Esophagus squamous epithelium (tissue), 5 donors: ENCODE data around the gene PXDC1. TPM values are rescaled to one million over a fixed set of nuclear protein-coding genes. Genes with fewer than 3 reads are reported as not detected.
"Not testable (repeated sequence)": the region's sequence is repeated elsewhere in the genome, so short reads cannot be mapped to it uniquely, and the experiment has no call there.

Experiments used
- DNase-seq: peaks from one replicate; lab custom pipeline; 2025; lab: John Stamatoyannopoulos, UW
- H3K27ac ChIP-seq, 4 donors: fragments of 200-600 bp; sonication (generic); one replicate each; pipeline ENCODE4 v1.5.1; 2016 to 2019; ENCODE audit warnings: mild to moderate bottlenecking in 1 of 4
- H3K27me3 ChIP-seq, 4 donors: fragments of 200-600 bp; sonication (generic); 1 replicate in 3 of 4; 2 replicates in 1 of 4; pipeline versions ENCODE4 v1.5.1 to v1.6.0; 2017 to 2021; ENCODE audit warnings: antibody characterized with exemption in 1 of 4
- H3K36me3 ChIP-seq, 3 donors: fragments of 200-600 bp; sonication (generic); one replicate each; pipeline ENCODE4 v1.5.1; 2016 to 2019
- H3K4me1 ChIP-seq, 3 donors: fragments of 200-600 bp; sonication (generic); one replicate each; pipeline ENCODE4 v1.5.1; 2017 to 2019
- H3K4me3 ChIP-seq, 4 donors: fragments of 200-600 bp; sonication (generic); 1 replicate in 3 of 4; 2 replicates in 1 of 4; pipeline ENCODE4 v1.5.1; 2016 to 2019; ENCODE audit warnings: mild to moderate bottlenecking in 2 of 4, moderate library complexity in 1 of 4
- H3K9me3 ChIP-seq, 3 donors: fragments of 200-600 bp; sonication (generic); one replicate each; pipeline ENCODE4 v1.5.1; 2016 to 2019
- CTCF ChIP-seq, 6 experiments: fragments of 450-650 bp in 4 of 6; fragments of 200-600 bp in 2 of 6; sonication (generic) in 2 of 6; IDR thresholded peaks; one replicate each; pipeline ENCODE4 v1.5.1; 2016 to 2019; ENCODE audit warnings: antibody characterized with exemption in 6 of 6, mild to moderate bottlenecking in 4 of 6, moderate library complexity in 4 of 6
- POLR2A ChIP-seq, 4 donors: fragments of 450-650 bp; IDR thresholded peaks; one replicate each; pipeline ENCODE4 v1.6.1; 2017; ENCODE audit warnings: antibody characterized with exemption in 4 of 4, mild to moderate bottlenecking in 4 of 4, moderate library complexity in 3 of 4
- WGBS, 2 donors: methylation state at CpG; one replicate each; pipeline ENCODE4 v1.1.5; 2018; 5-methylcytosine and 5-hydroxymethylcytosine counted together
- intact Hi-C: fragments of 100-400 bp; cut with DNase I; formaldehyde crosslinking; loops from one replicate; pipeline ENCODE4 v1.15.0; 2022
- small RNA-seq, 4 donors: library from RNA; depleted of rRNA; stranded (forward); fragments of <200 nt; gene quantifications; one replicate each; pipeline ENCODE3, GENCODE V24; 2016
- total RNA-seq, 4 donors: library from RNA; depleted of rRNA; stranded (reverse); fragments of >200 nt; gene quantifications; one replicate each; pipeline ENCODE4 v1.1.0, GENCODE V29; 2016
- donor health status: DM: yes; HTN: yes; CAD: no.

The PXDC1 gene
- total RNA-seq, 4 donors from 2014 or later: 12.1 to 58.0 (median 24.0) TPM

GRCh38 chr6:3678946-3679345 lies 72.6 kb downstream of the PXDC1 start:
- TF ChIP-seq POLR2A (IDR thresholded peaks at IDR 0.05) (no peak), CTCF (IDR thresholded peaks at IDR 0.05) (no peak)
- Histone ChIP-seq H3K4me3 (no peak overlapping the region), H3K27ac (no peak overlapping the region), H3K4me1 (no peaks in the 10 kb centered on the region), H3K9me3 (peaks cover 0 to 4% (median 0%) of the 10 kb centered on the region in 3 donors), H3K27me3 (no peaks in the 10 kb centered on the region), H3K36me3 (no peaks in the 10 kb centered on the region)
- DNase-seq: no peak
- WGBS, 2 donors: 81 to 85% methylated on average over 4 of the region's 4 CpGs
- intact Hi-C loops: no loop called here

GRCh38 chr6:3677751-3678150 lies 73.8 kb downstream of the PXDC1 start:
- H3K27me3 ChIP-seq, H3K9me3 ChIP-seq, DNase-seq, H3K4me1 ChIP-seq, intact Hi-C loops, H3K4me3 ChIP-seq, H3K36me3 ChIP-seq, H3K27ac ChIP-seq: not testable (repeated sequence)
- 95% methylated on average over 7 of the region's 9 CpGs; no CpG with 5 or more reads in 1 of the 2 donors for WGBS, 2 donors

- H3K4me3 ChIP-seq, DNase-seq, H3K9me3 ChIP-seq, H3K36me3 ChIP-seq, H3K4me1 ChIP-seq, H3K27me3 ChIP-seq, H3K27ac ChIP-seq, intact Hi-C loops: not testable (repeated sequence)
- WGBS, 2 donors: 80% methylated on average over 1 of the region's 1 CpG; no CpG with 5 or more reads in 1 of the 2 donors
Observed at GRCh38 chr6:3677351-3677750, 74.2 kb downstream of the PXDC1 start.

Small RNA genes within 50 kb of the gene (small RNA-seq; reads per million reads assigned to genes)
- gene AL033523.1: 0 reads per million in 4 donors

Other genes with a start within 250 kb of the PXDC1 start
- 10 to 100 TPM in 3 of 4 donors, 1 to 10 TPM in 1; 4.6 to 12.9 (median 11.8) TPM for gene FAM50B, start 97.7 kb upstream of the PXDC1 start, total RNA-seq